ENCODE measurements around the gene KLK12. TPM values are rescaled to one million over a fixed set of nuclear protein-coding genes. Genes with fewer than 3 reads are reported as not detected.

Gene KLK12
- total and polyA plus RNA-seq, 2 of the 13 experiments (the other 11 are each of a cell fraction or from before 2014, with no cell fraction given), result not detected

GRCh38 chr19:51026554-51026831, 8.3 kb downstream of the KLK12 start, which contains the start of gene KLK11:
TSS of gene KLK11 (minus strand) at chr19:51026616. CDS start at chr19:51025631, 985 bp downstream.
- intact Hi-C loops (cut with micrococcal nuclease; ENCODE audit: unreplicated experiment) (no loop called here), in situ Hi-C loops (cut with HindIII; ENCODE audit: extremely low pct_ligation_motif_present, low pct_unique_long_range_greater_than_20kb) (no loop called here)
- Histone ChIP-seq H3K4me2 (ENCODE audit: low read depth, low read length) (no peak within 1 kb of the TSS), H3K27ac (ENCODE audit: extremely low read length, insufficient read depth, low read length) (no peak within 1 kb of the TSS), H3K4me1 (ENCODE audit: insufficient read depth, low read length) (no peaks in the 10 kb centered on the region), H2AFZ (ENCODE audit: low read length) (no peak within 1 kb of the TSS), H3K9ac (ENCODE audit: insufficient read depth, low read depth, low read length) (no peak within 1 kb of the TSS), H3K4me3 (replicated peaks in 1 of 3; ENCODE audit: insufficient read depth in 1 of 3, low read depth in 2 of 3, low read length in 3 of 3) (no peak within 1 kb of the TSS), H3K9me3 (ENCODE audit: low read length) (no peaks in the 10 kb centered on the region), H3K27me3 (ENCODE audit: control insufficient read depth in 1 of 2, insufficient read depth in 2 of 2, low read length in 2 of 2) (peaks cover 14 to 47% of the 10 kb centered on the region in 2 experiments; a peak in 4 of 5 replicates), H4K20me1 (ENCODE audit: insufficient read depth, low read length) (no peaks in the 10 kb centered on the region), H3K36me3 (replicated peaks in 1 of 2; ENCODE audit: control insufficient read depth in 1 of 2, insufficient read depth in 2 of 2, low read length in 2 of 2) (no peaks in the 10 kb centered on the region), H3K79me2 (ENCODE audit: insufficient read depth, low read length) (no peaks in the 10 kb centered on the region)
- 0% methylated on average over 3 of the region's 11 CpGs for WGBS (ENCODE audit: low lambda C conversion rate)
- ChIA-PET POLR2A (no interaction called here), CTCF (ENCODE audit: low intra/inter-chr PET ratio, low total read pairs) (no interaction called here)
- TF ChIP-seq MAFK (conservative IDR thresholded peaks at IDR 0.05 in 1 of 2, IDR thresholded peaks at IDR 0.05 in 1 of 2; ENCODE audit: low read length in 2 of 2) (no peak), PHF8 (CRISPR knock-in tag; IDR thresholded peaks at IDR 0.05) (no peak), ETV5 (CRISPR knock-in tag; IDR thresholded peaks at IDR 0.05; ENCODE audit: borderline replicate concordance) (no peak), U2AF2 (IDR thresholded peaks at IDR 0.05; ENCODE audit: low read depth, low read length) (no peak), ZNF749 (CRISPR knock-in tag; IDR thresholded peaks at IDR 0.05; ENCODE audit: borderline replicate concordance) (no peak), HNRNPL (IDR thresholded peaks at IDR 0.05; ENCODE audit: low read depth, low read length) (no peak)
- TF ChIP-seq, protein P1, sequence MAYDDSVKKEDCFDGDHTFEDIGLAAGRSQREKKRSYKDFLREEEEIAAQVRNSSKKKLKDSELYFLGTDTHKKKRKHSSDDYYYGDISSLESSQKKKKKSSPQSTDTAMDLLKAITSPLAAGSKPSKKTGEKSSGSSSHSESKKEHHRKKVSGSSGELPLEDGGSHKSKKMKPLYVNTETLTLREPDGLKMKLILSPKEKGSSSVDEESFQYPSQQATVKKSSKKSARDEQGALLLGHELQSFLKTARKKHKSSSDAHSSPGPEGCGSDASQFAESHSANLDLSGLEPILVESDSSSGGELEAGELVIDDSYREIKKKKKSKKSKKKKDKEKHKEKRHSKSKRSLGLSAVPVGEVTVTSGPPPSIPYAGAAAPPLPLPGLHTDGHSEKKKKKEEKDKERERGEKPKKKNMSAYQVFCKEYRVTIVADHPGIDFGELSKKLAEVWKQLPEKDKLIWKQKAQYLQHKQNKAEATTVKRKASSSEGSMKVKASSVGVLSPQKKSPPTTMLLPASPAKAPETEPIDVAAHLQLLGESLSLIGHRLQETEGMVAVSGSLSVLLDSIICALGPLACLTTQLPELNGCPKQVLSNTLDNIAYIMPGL (CRISPR knock-in tag; IDR thresholded peaks at IDR 0.05; ENCODE audit: borderline replicate concordance in 1 of 2, low read depth in 1 of 2), result no peak
- BruUV-seq (replicated peaks), result no TSS peak
- ATAC-seq (no peak), DNase-seq (ENCODE audit: low spot score) (no peak), FAIRE-seq (no peak)

Data from HepG2 (cell line).